Activated CD8-positive, alpha-beta memory T cell treated with anti-CD3 and anti-CD28 coated beads, Interleukin-2, amount 50 U/mL, for 24 hours (primary cell): ENCODE results near the gene TMEM91.

Source experiments
- DNase-seq: peaks from one replicate; pipeline ENCODE4 v3.0.0-alpha.2; 2020; ENCODE audit errors: extremely low read depth

The TMEM91 gene

GRCh38 chr19:41411100-41411967 lies 35.0 kb downstream of the TMEM91 start:
- no peak for DNase-seq

- DNase-seq = no peak
Measured at GRCh38 chr19:41411968-41412265, 35.6 kb downstream of the TMEM91 start.

GRCh38 chr19:41412953-41413352 lies 36.6 kb downstream of the TMEM91 start:
- DNase-seq = no peak

- no peak for DNase-seq
Measured at GRCh38 chr19:41413947-41414346, 37.6 kb downstream of the TMEM91 start.

GRCh38 chr19:41414461-41414860 lies 38.1 kb downstream of the TMEM91 start:
- DNase-seq = no peak

GRCh38 chr19:41415154-41415571 lies 38.8 kb downstream of the TMEM91 start:
- no peak for DNase-seq

GRCh38 chr19:41416194-41416674 lies 39.9 kb downstream of the TMEM91 start:
- DNase-seq = no peak

- DNase-seq = no peak
Measured at GRCh38 chr19:41420101-41420880, 44.0 kb downstream of the TMEM91 start.

GRCh38 chr19:41421314-41421713 lies 45.0 kb downstream of the TMEM91 start:
- DNase-seq = no peak

GRCh38 chr19:41421973-41422372 lies 45.6 kb downstream of the TMEM91 start:
- DNase-seq = no peak

- DNase-seq = no peak
Measured at GRCh38 chr19:41422456-41422855, 46.1 kb downstream of the TMEM91 start.

GRCh38 chr19:41422955-41423354 lies 46.6 kb downstream of the TMEM91 start:
- no peak for DNase-seq

GRCh38 chr19:41424335-41425173 lies 48.2 kb downstream of the TMEM91 start:
- no peak for DNase-seq

GRCh38 chr19:41425174-41426115 lies 49.1 kb downstream of the TMEM91 start:
- DNase-seq = no peak

- no peak for DNase-seq
Measured at GRCh38 chr19:41426116-41426841, 49.9 kb downstream of the TMEM91 start.

GRCh38 chr19:41426952-41427646 lies 50.8 kb downstream of the TMEM91 start, which contains the start of gene B3GNT8:
Gene B3GNT8 (minus strand): TSS chr19:41427374. CDS start chr19:41426778, 596 bp downstream.
- peak; percentile 18 for DNase-seq

GRCh38 chr19:41427647-41428480 lies 51.5 kb downstream of the TMEM91 start:
- DNase-seq = no peak

GRCh38 chr19:41428481-41428859 lies 52.1 kb downstream of the TMEM91 start:
- DNase-seq = no peak

GRCh38 chr19:41430922-41431321 lies 54.6 kb downstream of the TMEM91 start:
- no peak for DNase-seq
